ENCODE data around the gene GTF2H2C.
"Not testable (repeated sequence)": the region's sequence is repeated elsewhere in the genome, so short reads cannot be mapped to it uniquely, and the experiment has no call there.

DNA sequence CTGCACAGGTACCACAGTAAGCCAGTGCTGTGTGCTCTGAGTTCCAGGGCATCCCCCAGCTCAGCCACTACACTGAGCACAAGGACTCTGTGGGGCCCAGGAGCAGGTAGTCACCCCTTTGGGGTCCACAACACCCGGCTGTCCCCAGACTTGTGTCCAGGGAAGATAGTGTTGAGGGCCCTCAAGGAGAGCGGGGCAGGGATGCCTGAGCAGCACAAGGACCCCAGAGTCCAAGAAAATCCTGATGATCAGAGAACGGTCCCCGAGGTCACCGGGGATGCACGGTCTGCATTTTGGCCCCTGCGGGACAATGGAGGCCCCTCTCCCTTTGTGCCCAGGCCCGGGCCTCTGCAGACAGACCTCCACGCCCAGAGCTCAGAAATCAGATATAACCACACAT lies 71.9 kb downstream of the GTF2H2C start:
- TF ChIP-seq, protein P1, sequence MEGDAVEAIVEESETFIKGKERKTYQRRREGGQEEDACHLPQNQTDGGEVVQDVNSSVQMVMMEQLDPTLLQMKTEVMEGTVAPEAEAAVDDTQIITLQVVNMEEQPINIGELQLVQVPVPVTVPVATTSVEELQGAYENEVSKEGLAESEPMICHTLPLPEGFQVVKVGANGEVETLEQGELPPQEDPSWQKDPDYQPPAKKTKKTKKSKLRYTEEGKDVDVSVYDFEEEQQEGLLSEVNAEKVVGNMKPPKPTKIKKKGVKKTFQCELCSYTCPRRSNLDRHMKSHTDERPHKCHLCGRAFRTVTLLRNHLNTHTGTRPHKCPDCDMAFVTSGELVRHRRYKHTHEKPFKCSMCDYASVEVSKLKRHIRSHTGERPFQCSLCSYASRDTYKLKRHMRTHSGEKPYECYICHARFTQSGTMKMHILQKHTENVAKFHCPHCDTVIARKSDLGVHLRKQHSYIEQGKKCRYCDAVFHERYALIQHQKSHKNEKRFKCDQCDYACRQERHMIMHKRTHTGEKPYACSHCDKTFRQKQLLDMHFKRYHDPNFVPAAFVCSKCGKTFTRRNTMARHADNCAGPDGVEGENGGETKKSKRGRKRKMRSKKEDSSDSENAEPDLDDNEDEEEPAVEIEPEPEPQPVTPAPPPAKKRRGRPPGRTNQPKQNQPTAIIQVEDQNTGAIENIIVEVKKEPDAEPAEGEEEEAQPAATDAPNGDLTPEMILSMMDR (IDR thresholded peaks at IDR 0.05) = not testable (repeated sequence)
- TF ChIP-seq, protein P2, sequence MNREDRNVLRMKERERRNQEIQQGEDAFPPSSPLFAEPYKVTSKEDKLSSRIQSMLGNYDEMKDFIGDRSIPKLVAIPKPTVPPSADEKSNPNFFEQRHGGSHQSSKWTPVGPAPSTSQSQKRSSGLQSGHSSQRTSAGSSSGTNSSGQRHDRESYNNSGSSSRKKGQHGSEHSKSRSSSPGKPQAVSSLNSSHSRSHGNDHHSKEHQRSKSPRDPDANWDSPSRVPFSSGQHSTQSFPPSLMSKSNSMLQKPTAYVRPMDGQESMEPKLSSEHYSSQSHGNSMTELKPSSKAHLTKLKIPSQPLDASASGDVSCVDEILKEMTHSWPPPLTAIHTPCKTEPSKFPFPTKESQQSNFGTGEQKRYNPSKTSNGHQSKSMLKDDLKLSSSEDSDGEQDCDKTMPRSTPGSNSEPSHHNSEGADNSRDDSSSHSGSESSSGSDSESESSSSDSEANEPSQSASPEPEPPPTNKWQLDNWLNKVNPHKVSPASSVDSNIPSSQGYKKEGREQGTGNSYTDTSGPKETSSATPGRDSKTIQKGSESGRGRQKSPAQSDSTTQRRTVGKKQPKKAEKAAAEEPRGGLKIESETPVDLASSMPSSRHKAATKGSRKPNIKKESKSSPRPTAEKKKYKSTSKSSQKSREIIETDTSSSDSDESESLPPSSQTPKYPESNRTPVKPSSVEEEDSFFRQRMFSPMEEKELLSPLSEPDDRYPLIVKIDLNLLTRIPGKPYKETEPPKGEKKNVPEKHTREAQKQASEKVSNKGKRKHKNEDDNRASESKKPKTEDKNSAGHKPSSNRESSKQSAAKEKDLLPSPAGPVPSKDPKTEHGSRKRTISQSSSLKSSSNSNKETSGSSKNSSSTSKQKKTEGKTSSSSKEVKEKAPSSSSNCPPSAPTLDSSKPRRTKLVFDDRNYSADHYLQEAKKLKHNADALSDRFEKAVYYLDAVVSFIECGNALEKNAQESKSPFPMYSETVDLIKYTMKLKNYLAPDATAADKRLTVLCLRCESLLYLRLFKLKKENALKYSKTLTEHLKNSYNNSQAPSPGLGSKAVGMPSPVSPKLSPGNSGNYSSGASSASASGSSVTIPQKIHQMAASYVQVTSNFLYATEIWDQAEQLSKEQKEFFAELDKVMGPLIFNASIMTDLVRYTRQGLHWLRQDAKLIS (CRISPR knock-in tag; IDR thresholded peaks at IDR 0.05; ENCODE audit: borderline replicate concordance) = not testable (repeated sequence)
- TF ChIP-seq, protein P3, sequence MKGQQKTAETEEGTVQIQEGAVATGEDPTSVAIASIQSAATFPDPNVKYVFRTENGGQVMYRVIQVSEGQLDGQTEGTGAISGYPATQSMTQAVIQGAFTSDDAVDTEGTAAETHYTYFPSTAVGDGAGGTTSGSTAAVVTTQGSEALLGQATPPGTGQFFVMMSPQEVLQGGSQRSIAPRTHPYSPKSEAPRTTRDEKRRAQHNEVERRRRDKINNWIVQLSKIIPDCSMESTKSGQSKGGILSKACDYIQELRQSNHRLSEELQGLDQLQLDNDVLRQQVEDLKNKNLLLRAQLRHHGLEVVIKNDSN (CRISPR knock-in tag; IDR thresholded peaks at IDR 0.05) = not testable (repeated sequence)
- TF ChIP-seq SP1 (CRISPR knock-in tag; conservative IDR thresholded peaks at IDR 0.05); ESRRA (CRISPR knock-in tag; IDR thresholded peaks at IDR 0.05; ENCODE audit: borderline replicate concordance); TEAD1 (CRISPR knock-in tag; IDR thresholded peaks at IDR 0.05); FOXP1 (CRISPR knock-in tag; IDR thresholded peaks at IDR 0.05; ENCODE audit: borderline replicate concordance); GABPB1 (CRISPR knock-in tag; IDR thresholded peaks at IDR 0.05); ZNF121 (CRISPR knock-in tag; IDR thresholded peaks at IDR 0.05): not testable (repeated sequence)
- TF ChIP-seq, protein P4, sequence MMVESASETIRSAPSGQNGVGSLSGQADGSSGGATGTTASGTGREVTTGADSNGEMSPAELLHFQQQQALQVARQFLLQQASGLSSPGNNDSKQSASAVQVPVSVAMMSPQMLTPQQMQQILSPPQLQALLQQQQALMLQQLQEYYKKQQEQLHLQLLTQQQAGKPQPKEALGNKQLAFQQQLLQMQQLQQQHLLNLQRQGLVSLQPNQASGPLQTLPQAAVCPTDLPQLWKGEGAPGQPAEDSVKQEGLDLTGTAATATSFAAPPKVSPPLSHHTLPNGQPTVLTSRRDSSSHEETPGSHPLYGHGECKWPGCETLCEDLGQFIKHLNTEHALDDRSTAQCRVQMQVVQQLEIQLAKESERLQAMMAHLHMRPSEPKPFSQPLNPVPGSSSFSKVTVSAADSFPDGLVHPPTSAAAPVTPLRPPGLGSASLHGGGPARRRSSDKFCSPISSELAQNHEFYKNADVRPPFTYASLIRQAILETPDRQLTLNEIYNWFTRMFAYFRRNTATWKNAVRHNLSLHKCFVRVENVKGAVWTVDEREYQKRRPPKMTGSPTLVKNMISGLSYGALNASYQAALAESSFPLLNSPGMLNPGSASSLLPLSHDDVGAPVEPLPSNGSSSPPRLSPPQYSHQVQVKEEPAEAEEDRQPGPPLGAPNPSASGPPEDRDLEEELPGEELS (CRISPR knock-in tag; IDR thresholded peaks at IDR 0.05) = not testable (repeated sequence)
- TF ChIP-seq, protein P5, sequence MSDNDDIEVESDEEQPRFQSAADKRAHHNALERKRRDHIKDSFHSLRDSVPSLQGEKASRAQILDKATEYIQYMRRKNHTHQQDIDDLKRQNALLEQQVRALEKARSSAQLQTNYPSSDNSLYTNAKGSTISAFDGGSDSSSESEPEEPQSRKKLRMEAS (CRISPR knock-in tag; IDR thresholded peaks at IDR 0.05) = not testable (repeated sequence)
